Endodermal cell (in vitro differentiated cells): ENCODE results near the gene SLC39A9. TPM values are rescaled to one million over a fixed set of nuclear protein-coding genes. Genes with fewer than 3 reads are reported as not detected.

Experiments used
- DNase-seq: peaks from one replicate; pipeline ENCODE4 v3.0.0-alpha.2; 2017
- H3K27ac ChIP-seq: 2 replicates; pipeline ENCODE4 v1.5.1; 2013; ENCODE audit warnings: mild to moderate bottlenecking, low read depth, low read length, moderate library complexity
- H3K27me3 ChIP-seq: 2 replicates; pipeline ENCODE4 v1.6.1; 2013; ENCODE audit warnings: mild to moderate bottlenecking, low read length, moderate library complexity; ENCODE audit not compliant: insufficient read depth, control insufficient read depth, poor library complexity, severe bottlenecking
- H3K36me3 ChIP-seq: 2 replicates; pipeline ENCODE4 v1.7.0; 2013; ENCODE audit warnings: mild to moderate bottlenecking, low read length, moderate library complexity; ENCODE audit not compliant: control insufficient read depth, insufficient read depth
- H3K4me1 ChIP-seq: one replicate; pipeline ENCODE4 v1.7.0; 2013; ENCODE audit warnings: low read length; ENCODE audit not compliant: control insufficient read depth, insufficient read depth
- H3K4me3 ChIP-seq: 2 replicates; pipeline ENCODE4 v1.5.1; 2013; ENCODE audit warnings: mild to moderate bottlenecking, low read length, moderate library complexity
- H3K9ac ChIP-seq: 2 replicates; pipeline ENCODE4 v1.6.1; 2013; ENCODE audit warnings: mild to moderate bottlenecking, low read length, moderate library complexity; ENCODE audit not compliant: poor library complexity, severe bottlenecking; ENCODE audit errors: extremely low read depth
- H3K9me3 ChIP-seq: 2 replicates; pipeline ENCODE4 v1.6.1; 2013; ENCODE audit warnings: mild to moderate bottlenecking, low read length, moderate library complexity; ENCODE audit not compliant: control insufficient read depth
- H3K27ac Mint-ChIP-seq: 2 replicates; pipeline ENCODE4 v1.8.0; 2020; ENCODE audit warnings: mixed read lengths
- H3K27me3 Mint-ChIP-seq: 2 replicates; pipeline ENCODE4 v1.8.0; 2021; ENCODE audit warnings: mild to moderate bottlenecking, mixed read lengths; ENCODE audit not compliant: insufficient read depth
- H3K36me3 Mint-ChIP-seq: 2 replicates; pipeline ENCODE4 v1.8.0; 2020; ENCODE audit warnings: low read depth, mixed read lengths
- H3K4me1 Mint-ChIP-seq: 2 replicates; pipeline ENCODE4 v1.8.0; 2020; ENCODE audit warnings: mixed read lengths
- H3K4me3 Mint-ChIP-seq: 2 replicates; pipeline ENCODE4 v1.8.0; 2020; ENCODE audit warnings: mild to moderate bottlenecking, moderate library complexity, mixed read lengths
- H3K9me3 Mint-ChIP-seq: 2 replicates; pipeline ENCODE4 v1.8.0; 2020; ENCODE audit warnings: mild to moderate bottlenecking, mixed read lengths
- CTCF ChIP-seq: fragments of 200-600 bp; sonication (generic); conservative IDR thresholded peaks from 2 replicates; pipeline ENCODE4 v1.5.0; 2021; ENCODE audit warnings: antibody characterized with exemption, mild to moderate bottlenecking
- WGBS, 2 experiments: methylation state at CpG; one replicate each; pipeline versions ENCODE4 v1.1.5 to v1.1.7; 2013; ENCODE audit warnings: missing lambda C conversion rate in 2 of 2, mixed read lengths in 1 of 2; ENCODE audit not compliant: insufficient coverage in 1 of 2, insufficient read length in 1 of 2; 5-methylcytosine and 5-hydroxymethylcytosine counted together
- total RNA-seq, 2 donors: library from RNA; stranded (reverse); fragmentation: NEBNext Ultra II Directional in 1 of 2; extraction: Animal tissue kit (Norgen Biotek cat#: 25700) in 1 of 2; gene quantifications; 2 replicates in 1 of 2; 3 replicates in 1 of 2; pipeline ENCODE4 v1.2.1, GENCODE V29; 2021

Gene SLC39A9
- total RNA-seq, 2 donors from 2014 or later, result 40.8 to 53.8 TPM

GRCh38 chr14:69356903-69357543, 41.5 kb upstream of the SLC39A9 start:
- Mint-ChIP-seq H3K27me3 (peaks cover 5% of the 10 kb centered on the region), H3K4me1 (peaks cover 6% of the 10 kb centered on the region), H3K36me3 (no peaks in the 10 kb centered on the region), H3K9me3 (no peaks in the 10 kb centered on the region), H3K27ac (no peak overlapping the region), H3K4me3 (no peak overlapping the region)
- no peak for DNase-seq
- H3K36me3 ChIP-seq, result no peaks in the 10 kb centered on the region
- H3K9me3 ChIP-seq, result no peaks in the 10 kb centered on the region
- no peak overlapping the region for H3K9ac ChIP-seq
- H3K27ac ChIP-seq, result no peak overlapping the region
- H3K27me3 ChIP-seq, result no peaks in the 10 kb centered on the region
- no peak overlapping the region for H3K4me3 ChIP-seq
- H3K4me1 ChIP-seq, result no peaks in the 10 kb centered on the region
- TF ChIP-seq CTCF, result no peak
- WGBS, 2 experiments, result 93 to 95% methylated on average over 6 to 7 of the region's 7 CpGs

GRCh38 chr14:69357544-69358200, 40.8 kb upstream of the SLC39A9 start:
- no peak overlapping the region for H3K27ac Mint-ChIP-seq
- Histone ChIP-seq H3K9me3 (no peaks in the 10 kb centered on the region), H3K9ac (no peak overlapping the region), H3K4me3 (no peak overlapping the region), H3K27me3 (no peaks in the 10 kb centered on the region), H3K4me1 (no peaks in the 10 kb centered on the region), H3K36me3 (no peaks in the 10 kb centered on the region), H3K27ac (no peak overlapping the region)
- no peaks in the 10 kb centered on the region for H3K36me3 Mint-ChIP-seq
- H3K4me3 Mint-ChIP-seq, result no peak overlapping the region
- 90 to 93% methylated on average over 2 to 7 of the region's 7 CpGs for WGBS, 2 experiments
- H3K4me1 Mint-ChIP-seq, result peaks cover 5% of the 10 kb centered on the region
- no peaks in the 10 kb centered on the region for H3K9me3 Mint-ChIP-seq
- H3K27me3 Mint-ChIP-seq, result peaks cover 4% of the 10 kb centered on the region
- TF ChIP-seq CTCF, result no peak
- DNase-seq, result no peak

GRCh38 chr14:69358233-69358963, 40.1 kb upstream of the SLC39A9 start:
- H3K27ac Mint-ChIP-seq, result no peak overlapping the region
- 89 to 91% methylated on average over 5 to 12 of the region's 12 CpGs for WGBS, 2 experiments
- H3K4me1 Mint-ChIP-seq, result peaks cover 5% of the 10 kb centered on the region
- no peak for TF ChIP-seq CTCF
- H3K9me3 Mint-ChIP-seq, result no peaks in the 10 kb centered on the region
- H3K27ac ChIP-seq, result no peak overlapping the region
- no peaks in the 10 kb centered on the region for H3K4me1 ChIP-seq
- H3K36me3 ChIP-seq, result no peaks in the 10 kb centered on the region
- no peaks in the 10 kb centered on the region for H3K27me3 ChIP-seq
- H3K9me3 ChIP-seq, result no peaks in the 10 kb centered on the region
- H3K4me3 ChIP-seq, result no peak overlapping the region
- no peak for DNase-seq
- H3K9ac ChIP-seq, result no peak overlapping the region
- no peaks in the 10 kb centered on the region for H3K27me3 Mint-ChIP-seq
- no peaks in the 10 kb centered on the region for H3K36me3 Mint-ChIP-seq
- H3K4me3 Mint-ChIP-seq, result no peak overlapping the region
